ENCODE results near the gene SHC1. TPM values are rescaled to one million over a fixed set of nuclear protein-coding genes. Genes with fewer than 3 reads are reported as not detected.
A peak's percentile ranks its signal among the peaks of the same experiment; 100 is the strongest.

SHC1 gene
- total RNA-seq, 1 donor from 2014 or later, result 69.0 TPM

DNA sequence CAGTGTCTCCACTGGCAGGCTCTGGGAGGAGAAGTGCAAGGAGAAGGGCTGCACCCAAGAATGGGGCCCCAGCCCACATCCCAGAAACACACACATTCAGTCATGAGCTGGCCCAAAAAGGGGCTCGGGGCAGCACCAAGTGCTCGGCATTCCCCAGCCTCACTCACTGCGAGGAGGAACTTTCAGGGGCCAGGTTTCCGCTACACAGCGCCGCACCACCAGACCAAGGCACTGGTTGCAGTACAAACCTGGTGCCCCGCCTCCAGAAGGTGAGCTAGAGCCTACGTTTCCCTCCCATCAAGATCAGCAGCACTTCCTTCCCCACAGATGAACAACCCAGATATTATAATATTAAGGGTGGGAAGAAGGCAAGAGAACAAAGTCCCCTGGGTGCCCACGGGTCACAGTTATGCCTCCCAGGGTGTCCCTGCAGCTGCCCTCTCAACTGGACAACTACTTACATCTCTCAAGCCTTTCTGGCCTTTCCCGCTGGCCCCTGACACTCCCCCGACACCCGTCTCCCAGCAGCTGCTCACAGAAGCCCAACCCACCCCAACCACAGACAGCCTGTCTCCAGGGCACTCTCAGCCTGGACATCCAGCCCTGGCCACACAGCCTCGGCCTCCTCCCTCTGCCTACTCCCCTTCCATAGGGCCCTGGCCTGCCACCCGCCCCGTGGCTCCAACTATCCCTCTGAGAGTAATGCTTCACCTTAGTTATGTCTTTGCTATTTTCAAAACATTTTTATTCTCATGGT lies 18.5 kb downstream of the SHC1 start:
- Histone ChIP-seq H3K27me3 (no peaks in the 10 kb centered on the region), H3K9me3 (ENCODE audit: low read depth) (no peaks in the 10 kb centered on the region), H3K4me1 (peaks cover 30% of the 10 kb centered on the region), H3K4me3 (no peak overlapping the region), H3K79me2 (ENCODE audit: low read depth) (peaks cover 31% of the 10 kb centered on the region), H2AFZ (replicated peaks) (no peak overlapping the region), H3F3A (ENCODE audit: low read depth) (peaks cover 31% of the 10 kb centered on the region), H3K36me3 (no peaks in the 10 kb centered on the region), H3K9ac (no peak overlapping the region), H3K4me2 (no peak overlapping the region), H4K20me1 (ENCODE audit: low read depth) (peaks cover 59% of the 10 kb centered on the region), H3K27ac (no peak overlapping the region)
- Mint-ChIP-seq H3K27ac (peak overlapping the region; percentile 57), H3K4me3 (peak overlapping the region; percentile 53), H3K36me3 (peaks cover 12% of the 10 kb centered on the region), H3K27me3 (ENCODE audit: insufficient read depth, low read depth) (peaks cover 5% of the 10 kb centered on the region), H3K9me3 (no peaks in the 10 kb centered on the region), H3K4me1 (peaks cover 51% of the 10 kb centered on the region)
- no peak for DNase-seq (ENCODE audit: low spot score)
- TF ChIP-seq EZH2 (IDR thresholded peaks at IDR 0.05) (no peak), EZH2phosphoT487 (IDR thresholded peaks at IDR 0.05) (no peak)
- TF ChIP-seq, protein P1, sequence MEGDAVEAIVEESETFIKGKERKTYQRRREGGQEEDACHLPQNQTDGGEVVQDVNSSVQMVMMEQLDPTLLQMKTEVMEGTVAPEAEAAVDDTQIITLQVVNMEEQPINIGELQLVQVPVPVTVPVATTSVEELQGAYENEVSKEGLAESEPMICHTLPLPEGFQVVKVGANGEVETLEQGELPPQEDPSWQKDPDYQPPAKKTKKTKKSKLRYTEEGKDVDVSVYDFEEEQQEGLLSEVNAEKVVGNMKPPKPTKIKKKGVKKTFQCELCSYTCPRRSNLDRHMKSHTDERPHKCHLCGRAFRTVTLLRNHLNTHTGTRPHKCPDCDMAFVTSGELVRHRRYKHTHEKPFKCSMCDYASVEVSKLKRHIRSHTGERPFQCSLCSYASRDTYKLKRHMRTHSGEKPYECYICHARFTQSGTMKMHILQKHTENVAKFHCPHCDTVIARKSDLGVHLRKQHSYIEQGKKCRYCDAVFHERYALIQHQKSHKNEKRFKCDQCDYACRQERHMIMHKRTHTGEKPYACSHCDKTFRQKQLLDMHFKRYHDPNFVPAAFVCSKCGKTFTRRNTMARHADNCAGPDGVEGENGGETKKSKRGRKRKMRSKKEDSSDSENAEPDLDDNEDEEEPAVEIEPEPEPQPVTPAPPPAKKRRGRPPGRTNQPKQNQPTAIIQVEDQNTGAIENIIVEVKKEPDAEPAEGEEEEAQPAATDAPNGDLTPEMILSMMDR (IDR thresholded peaks at IDR 0.05), result no peak

DNA sequence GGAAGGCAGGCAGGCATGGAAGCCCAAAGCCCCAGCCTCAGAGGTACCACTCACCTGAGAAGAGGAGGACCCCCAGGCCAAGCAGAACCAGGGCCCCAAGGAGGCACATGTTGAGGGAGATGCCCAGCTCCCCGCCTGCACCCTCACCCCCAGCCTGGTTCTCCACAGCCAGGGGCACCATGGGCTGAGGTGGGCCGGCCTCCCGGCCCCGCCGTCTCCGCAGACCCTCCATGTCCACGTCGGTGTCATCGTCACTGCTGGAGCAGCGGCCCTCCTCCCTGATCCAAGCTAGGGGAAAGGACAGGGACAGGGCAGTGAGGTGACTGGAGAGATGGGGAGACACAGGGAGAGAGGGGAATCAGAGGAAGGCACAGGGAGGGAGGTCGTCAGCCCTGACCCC lies 22.5 kb downstream of the SHC1 start:
- TF ChIP-seq EZH2phosphoT487 (IDR thresholded peaks at IDR 0.05) (no peak), EZH2 (IDR thresholded peaks at IDR 0.05) (no peak)
- TF ChIP-seq, protein P1 (IDR thresholded peaks at IDR 0.05), result no peak
- Histone ChIP-seq H3K27ac (no peak overlapping the region), H3K9ac (no peak overlapping the region), H3K4me2 (no peak overlapping the region), H3K27me3 (no peaks in the 10 kb centered on the region), H3K4me3 (no peak overlapping the region), H4K20me1 (ENCODE audit: low read depth) (peaks cover 42% of the 10 kb centered on the region), H3F3A (ENCODE audit: low read depth) (peaks cover 11% of the 10 kb centered on the region), H3K9me3 (ENCODE audit: low read depth) (no peaks in the 10 kb centered on the region), H2AFZ (replicated peaks) (no peak overlapping the region), H3K79me2 (ENCODE audit: low read depth) (peaks cover 9% of the 10 kb centered on the region), H3K36me3 (no peaks in the 10 kb centered on the region), H3K4me1 (no peaks in the 10 kb centered on the region)
- DNase-seq (ENCODE audit: low spot score), result no peak
- H3K27me3 Mint-ChIP-seq (ENCODE audit: insufficient read depth, low read depth), result peaks cover 4% of the 10 kb centered on the region
- H3K27ac Mint-ChIP-seq, result no peak overlapping the region
- H3K4me1 Mint-ChIP-seq, result peaks cover 23% of the 10 kb centered on the region
- H3K9me3 Mint-ChIP-seq, result no peaks in the 10 kb centered on the region
- no peak overlapping the region for H3K4me3 Mint-ChIP-seq
- peaks cover 8% of the 10 kb centered on the region for H3K36me3 Mint-ChIP-seq

DNA sequence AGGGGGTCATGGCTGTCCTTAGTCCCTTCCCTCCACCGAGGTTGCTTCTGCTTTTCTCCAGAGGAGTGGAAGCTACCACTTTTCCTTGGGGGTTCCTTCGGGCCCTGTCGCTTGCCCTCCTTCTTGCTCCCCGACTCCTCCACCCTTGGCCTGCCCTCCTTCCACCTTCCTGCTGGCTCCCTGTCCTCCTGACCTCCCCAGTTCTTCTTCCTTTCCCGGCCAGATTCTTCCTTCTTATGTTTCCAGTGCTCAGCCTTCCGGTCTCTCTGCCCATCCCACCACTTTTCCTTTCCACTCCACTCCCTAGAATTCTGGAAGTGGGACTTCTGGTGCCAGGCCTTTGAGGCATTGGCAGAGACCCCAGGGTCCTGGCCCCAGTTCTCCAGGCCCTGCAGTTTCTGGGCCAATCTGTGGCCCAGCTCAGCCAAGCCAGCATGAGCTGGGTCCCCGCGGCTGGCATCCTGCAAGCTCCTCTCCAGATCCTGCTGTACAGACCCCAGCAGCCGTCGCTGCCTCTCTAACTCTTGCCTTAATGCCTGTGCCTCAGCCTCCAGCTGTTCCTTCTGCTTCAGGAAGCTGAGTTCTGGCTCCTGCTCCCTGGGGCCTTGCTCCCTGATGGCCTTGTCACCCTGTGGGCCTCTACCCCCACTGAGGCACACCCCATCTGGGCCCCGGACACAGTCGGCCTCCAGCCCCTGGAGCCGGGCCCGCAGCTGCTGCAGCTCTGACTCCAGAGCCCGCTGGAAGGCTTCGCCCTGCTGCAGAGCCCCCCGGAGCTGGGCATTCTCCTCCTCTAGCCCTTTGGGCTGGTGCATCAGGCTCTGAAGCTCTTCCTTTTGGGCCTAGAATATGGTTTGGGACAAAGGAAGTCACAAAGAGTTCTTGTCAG lies 24.3 kb downstream of the SHC1 start:
- Histone ChIP-seq H3K27me3 (no peaks in the 10 kb centered on the region), H3F3A (ENCODE audit: low read depth) (peaks cover 19% of the 10 kb centered on the region), H3K79me2 (ENCODE audit: low read depth) (no peaks in the 10 kb centered on the region), H3K9me3 (ENCODE audit: low read depth) (no peaks in the 10 kb centered on the region), H3K4me2 (no peak overlapping the region), H4K20me1 (ENCODE audit: low read depth) (peaks cover 23% of the 10 kb centered on the region), H3K4me3 (no peak overlapping the region), H3K9ac (no peak overlapping the region), H3K27ac (no peak overlapping the region), H3K36me3 (no peaks in the 10 kb centered on the region), H2AFZ (replicated peaks) (no peak overlapping the region), H3K4me1 (peaks cover 5% of the 10 kb centered on the region)
- H3K4me3 Mint-ChIP-seq, result no peak overlapping the region
- H3K27me3 Mint-ChIP-seq (ENCODE audit: insufficient read depth, low read depth), result no peaks in the 10 kb centered on the region
- TF ChIP-seq, protein P1 (IDR thresholded peaks at IDR 0.05), result no peak
- TF ChIP-seq EZH2 (IDR thresholded peaks at IDR 0.05), result no peak
- no peak for TF ChIP-seq EZH2phosphoT487 (IDR thresholded peaks at IDR 0.05)
- DNase-seq (ENCODE audit: low spot score), result no peak
- H3K27ac Mint-ChIP-seq, result peak overlapping the region; percentile 5
- H3K9me3 Mint-ChIP-seq, result no peaks in the 10 kb centered on the region
- peaks cover 6% of the 10 kb centered on the region for H3K36me3 Mint-ChIP-seq
- peaks cover 19% of the 10 kb centered on the region for H3K4me1 Mint-ChIP-seq

Data from neural progenitor cell (in vitro differentiated cells).